Fibroblast of skin of left quadriceps (primary cell): Measurements from ENCODE around the gene COL8A1.
"Not testable (repeated sequence)": the region's sequence is repeated elsewhere in the genome, so short reads cannot be mapped to it uniquely, and the experiment has no call there.

Experiments used
- DNase-seq, 2 experiments: peaks; one replicate each; pipeline ENCODE4 v3.0.0-alpha.2; 2013; ENCODE audit warnings: low read depth in 2 of 2

The COL8A1 gene

GRCh38 chr3:99708207-99708745 lies 69.9 kb downstream of the COL8A1 start:
- no peak for DNase-seq

- no peak for DNase-seq
Measured at GRCh38 chr3:99709686-99710085, 71.3 kb downstream of the COL8A1 start.

- no peak for DNase-seq
Measured at GRCh38 chr3:99710094-99710493, 71.7 kb downstream of the COL8A1 start.

GRCh38 chr3:99711351-99711750 lies 73.0 kb downstream of the COL8A1 start:
- DNase-seq: no peak

GRCh38 chr3:99712291-99712954 lies 74.0 kb downstream of the COL8A1 start:
- no peak for DNase-seq

- DNase-seq: no peak
Measured at GRCh38 chr3:99713440-99713839, 75.0 kb downstream of the COL8A1 start.

GRCh38 chr3:99714146-99714545 lies 75.8 kb downstream of the COL8A1 start:
- peak; percentile 87 for DNase-seq

GRCh38 chr3:99714575-99714974 lies 76.2 kb downstream of the COL8A1 start:
- DNase-seq: no peak

GRCh38 chr3:99716463-99716995 lies 78.1 kb downstream of the COL8A1 start:
- no peak for DNase-seq

- DNase-seq: no peak
Measured at GRCh38 chr3:99720985-99721632, 82.7 kb downstream of the COL8A1 start.

GRCh38 chr3:99721633-99722007 lies 83.2 kb downstream of the COL8A1 start:
- DNase-seq: no peak

GRCh38 chr3:99724276-99724675 lies 85.9 kb downstream of the COL8A1 start:
- DNase-seq: no peak

GRCh38 chr3:99730870-99731269 lies 92.5 kb downstream of the COL8A1 start:
- DNase-seq: no peak

GRCh38 chr3:99731499-99731898 lies 93.1 kb downstream of the COL8A1 start:
- DNase-seq: no peak

GRCh38 chr3:99740371-99740770 lies 102.0 kb downstream of the COL8A1 start:
- DNase-seq: not testable (repeated sequence)

GRCh38 chr3:99741588-99741987 lies 103.2 kb downstream of the COL8A1 start:
- no peak for DNase-seq

- no peak for DNase-seq
Measured at GRCh38 chr3:99747915-99748314, 109.5 kb downstream of the COL8A1 start.

- DNase-seq: peak; percentile 63 to 66
Measured at GRCh38 chr3:99751649-99752048, 113.3 kb downstream of the COL8A1 start.

- DNase-seq: peak; percentile 64 to 66
Measured at GRCh38 chr3:99753268-99753975, 115.0 kb downstream of the COL8A1 start.

GRCh38 chr3:99755831-99756230 lies 117.4 kb downstream of the COL8A1 start:
- no peak for DNase-seq

- DNase-seq: no peak
Measured at GRCh38 chr3:99757966-99758365, 119.6 kb downstream of the COL8A1 start.

- DNase-seq: no peak
Measured at GRCh38 chr3:99758502-99759177, 120.2 kb downstream of the COL8A1 start.
